Embryonic facial prominence (tissue), 1 donor: ENCODE results near the gene KCNN3.

Experiments
- DNase-seq: peaks from one replicate; pipeline ENCODE4 v3.0.0-alpha.2; 2016; ENCODE audit errors: extremely low spot score

KCNN3 gene

DNA sequence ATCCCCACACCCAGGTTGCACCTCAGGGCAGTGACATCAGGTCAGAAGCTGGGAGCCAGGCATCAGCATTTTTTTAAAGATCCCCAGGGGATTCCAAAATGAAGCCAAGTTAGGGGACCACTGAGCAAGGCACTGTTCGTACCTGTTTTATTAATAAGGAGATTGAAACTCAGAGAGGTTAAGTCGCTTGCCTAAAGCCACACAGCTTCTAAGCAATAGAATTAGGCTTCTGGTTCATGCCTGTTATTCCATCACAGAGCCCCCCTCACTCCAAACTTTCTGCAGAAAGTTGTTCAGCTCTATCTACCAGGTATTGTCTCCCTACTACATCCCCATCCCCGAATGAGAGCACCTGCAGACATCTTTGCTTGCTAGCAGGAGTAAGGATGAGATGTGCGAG is 28.7 kb downstream of the KCNN3 start:
- no peak for DNase-seq

DNA sequence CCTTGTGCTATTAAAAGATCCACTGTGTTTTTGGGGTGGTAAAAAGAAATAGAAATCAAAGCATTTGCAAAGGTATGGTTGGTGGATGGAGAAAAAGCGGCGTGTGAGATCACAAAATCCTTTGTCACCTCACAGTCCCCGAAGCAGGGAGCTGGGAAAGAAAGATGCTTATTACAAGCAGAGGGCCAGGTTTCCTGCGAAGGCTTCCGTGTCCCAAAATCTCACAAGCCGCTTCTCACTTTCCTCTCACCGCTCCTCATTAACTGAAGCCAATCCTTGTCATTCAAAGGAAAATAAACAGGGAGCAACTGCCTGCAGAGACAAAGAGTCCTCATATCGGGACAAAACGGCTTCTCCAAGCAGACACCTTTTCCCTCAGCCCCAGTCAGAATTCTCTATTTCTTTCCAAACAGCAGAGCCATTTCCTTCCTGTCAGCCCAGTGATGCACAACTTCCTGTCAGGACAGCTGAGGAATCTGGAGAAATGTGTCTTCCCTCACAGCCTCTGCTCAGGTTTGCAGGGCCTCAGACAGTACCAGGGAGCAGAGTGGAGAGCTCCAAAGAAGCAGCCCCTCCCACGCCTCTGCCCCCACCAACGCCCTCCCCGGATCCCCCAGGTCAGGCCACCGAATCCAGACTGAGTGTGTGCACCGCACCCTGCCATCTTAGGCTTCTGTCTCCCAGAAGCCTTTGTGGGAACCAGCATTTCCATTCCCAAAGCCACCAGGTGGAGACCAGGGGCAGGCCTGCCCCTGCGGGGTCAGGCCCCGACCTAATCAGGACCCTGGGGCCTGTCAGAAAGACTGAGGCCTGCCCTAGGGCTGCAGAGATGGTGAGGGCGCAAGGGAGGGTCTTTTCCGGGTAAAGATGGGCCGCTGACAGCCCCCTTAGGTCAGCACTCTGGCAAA is 29.6 kb downstream of the KCNN3 start:
- no peak for DNase-seq

DNA sequence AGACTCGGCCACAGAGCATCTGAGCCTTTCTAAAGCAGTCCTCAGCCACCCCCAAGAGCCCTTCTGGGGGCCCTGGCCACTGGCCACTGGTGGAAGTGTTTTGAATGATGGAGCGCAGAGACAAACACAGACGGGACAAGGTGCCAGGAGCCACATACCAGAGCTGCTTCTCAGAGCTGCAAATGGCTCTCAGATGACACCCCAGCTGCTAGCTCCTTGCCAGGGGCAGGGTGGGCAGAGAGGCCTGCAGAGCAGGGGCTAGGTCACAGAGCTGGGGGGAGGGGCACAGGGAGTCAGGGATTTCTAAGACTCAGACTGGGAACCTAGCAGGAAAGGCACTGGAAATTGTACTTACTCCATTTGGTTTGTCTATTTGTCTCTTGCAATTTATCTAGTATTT is 30.4 kb downstream of the KCNN3 start:
- no peak for DNase-seq

DNA sequence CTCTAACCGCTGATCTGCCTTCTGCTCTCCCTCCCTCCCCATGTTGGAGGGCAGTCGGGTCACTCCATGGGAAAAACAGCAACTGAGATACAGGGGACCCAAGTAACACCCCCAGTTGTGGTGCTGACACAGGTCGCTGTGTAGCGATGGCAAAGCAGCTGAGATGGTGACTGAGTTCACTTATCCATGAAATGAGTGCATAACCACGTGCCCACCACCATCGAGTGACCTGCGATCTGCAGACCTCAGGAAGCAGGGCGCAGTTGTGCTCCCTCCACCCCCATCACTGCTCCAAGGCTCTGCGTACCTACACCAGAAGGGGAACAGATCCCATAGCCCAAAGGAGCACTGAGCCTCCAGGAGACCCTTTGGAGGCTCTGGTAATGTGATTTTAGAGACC is 31.1 kb downstream of the KCNN3 start:
- DNase-seq: no peak

DNA sequence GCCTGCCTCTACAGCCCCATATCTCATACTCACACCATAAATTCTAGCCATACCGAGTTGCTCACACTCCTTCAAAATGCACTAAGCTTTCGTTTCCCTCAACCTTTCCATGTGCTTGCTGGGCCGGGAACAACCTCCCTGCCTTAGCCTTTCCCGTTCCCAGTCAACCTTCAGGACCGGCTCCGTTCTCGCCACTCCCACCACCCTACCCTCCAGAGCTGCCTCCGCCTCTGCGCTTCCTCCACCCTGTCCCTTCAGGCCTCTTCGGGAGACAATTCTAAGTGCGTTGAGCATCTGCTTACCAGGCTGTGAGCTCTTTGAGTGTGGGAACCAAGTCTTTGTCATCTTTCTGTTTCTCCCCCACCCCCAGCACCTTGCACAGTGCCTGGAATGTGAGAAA is 31.6 kb downstream of the KCNN3 start:
- no peak for DNase-seq

DNA sequence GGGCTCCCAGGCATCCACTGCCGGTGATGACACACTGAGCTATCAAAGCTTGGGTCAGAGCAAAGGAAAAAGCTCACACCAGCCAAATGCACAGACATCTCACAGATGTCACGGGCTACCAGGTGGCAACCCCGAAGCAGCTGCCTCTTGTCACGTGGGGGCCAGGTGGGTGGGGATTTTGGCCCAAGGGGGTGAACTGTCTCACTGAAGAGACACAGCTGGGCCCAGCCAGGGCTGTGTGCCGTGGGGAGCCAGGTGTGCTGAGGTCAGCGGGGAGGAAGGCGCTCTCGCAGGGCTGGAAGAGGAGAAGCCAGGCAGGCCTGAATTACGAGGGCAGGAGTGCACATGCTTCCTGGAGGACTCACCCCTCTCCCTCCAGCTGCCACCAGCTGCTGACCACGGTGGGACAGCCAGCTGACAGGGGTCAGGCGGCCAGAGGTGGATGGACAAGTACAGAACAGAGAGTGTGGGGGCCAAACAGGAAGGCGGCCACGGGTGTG is 32.4 kb downstream of the KCNN3 start:
- no peak for DNase-seq

DNA sequence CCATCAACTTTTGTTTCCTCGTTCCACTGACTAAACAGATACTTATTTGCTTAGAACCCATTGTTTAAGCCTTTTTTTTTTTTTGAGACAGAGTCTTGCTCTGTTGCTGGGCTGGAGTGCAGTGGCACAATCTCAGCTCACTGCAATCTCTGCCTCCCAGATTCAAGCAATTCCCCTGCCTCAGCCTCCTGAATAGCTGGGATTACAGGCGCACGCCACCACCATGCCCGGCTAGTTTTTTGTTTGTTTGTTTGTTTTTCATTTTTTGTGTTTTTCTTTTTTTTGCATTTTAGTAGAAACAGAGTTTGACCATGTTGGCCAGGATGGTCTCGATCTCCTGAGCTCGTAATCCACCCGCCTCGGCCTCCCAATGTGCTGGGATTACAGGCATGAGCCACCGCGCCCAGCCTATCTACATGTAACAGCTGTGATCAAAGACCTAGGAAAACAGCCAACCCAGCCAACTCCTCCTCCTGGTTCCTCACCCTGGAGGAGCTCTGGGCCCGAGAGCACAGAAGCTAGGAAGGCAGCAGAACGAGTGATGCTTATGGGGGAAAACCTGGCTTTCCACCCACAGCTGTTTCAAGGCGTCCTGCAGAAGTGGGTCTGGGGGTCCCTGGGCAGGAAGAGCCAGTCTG is 32.9 kb downstream of the KCNN3 start:
- no peak for DNase-seq

DNA sequence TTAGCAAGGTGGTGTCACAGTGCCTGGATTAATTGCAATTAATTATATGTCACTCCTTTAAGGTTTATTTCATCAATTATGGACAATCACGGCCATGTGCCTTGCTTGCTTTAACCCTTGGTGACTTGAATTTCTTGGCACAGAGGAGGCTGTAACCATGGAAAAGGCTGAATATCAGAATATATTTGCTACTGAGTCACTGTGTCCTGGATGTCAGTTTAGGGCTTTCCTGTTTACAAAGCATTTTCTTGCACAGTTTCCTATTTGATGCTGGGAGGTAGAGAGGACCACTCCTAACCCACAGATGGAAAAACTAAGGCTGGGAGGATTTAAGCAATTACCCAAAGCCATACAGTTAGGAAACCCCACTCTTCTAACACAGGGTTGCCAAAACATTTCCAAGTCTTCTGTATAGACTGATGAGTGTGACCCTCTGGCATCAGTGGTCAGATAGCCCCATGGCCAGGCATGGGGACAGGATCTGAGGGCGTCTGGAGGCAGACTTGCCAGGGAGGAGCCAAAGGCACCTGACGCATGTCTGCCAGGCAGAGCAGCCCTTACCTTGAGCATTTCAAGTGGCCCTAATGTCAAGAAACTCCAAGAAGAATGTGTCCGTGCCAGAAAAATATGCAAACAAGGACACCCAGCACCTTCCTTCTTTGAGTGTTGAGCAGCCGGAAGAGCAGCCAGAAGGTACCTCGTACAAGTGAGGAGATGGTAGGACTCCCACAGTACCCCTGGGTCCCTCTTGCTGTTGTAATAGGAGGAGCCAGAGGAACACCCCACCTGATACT is 34.4 kb downstream of the KCNN3 start:
- no peak for DNase-seq

DNA sequence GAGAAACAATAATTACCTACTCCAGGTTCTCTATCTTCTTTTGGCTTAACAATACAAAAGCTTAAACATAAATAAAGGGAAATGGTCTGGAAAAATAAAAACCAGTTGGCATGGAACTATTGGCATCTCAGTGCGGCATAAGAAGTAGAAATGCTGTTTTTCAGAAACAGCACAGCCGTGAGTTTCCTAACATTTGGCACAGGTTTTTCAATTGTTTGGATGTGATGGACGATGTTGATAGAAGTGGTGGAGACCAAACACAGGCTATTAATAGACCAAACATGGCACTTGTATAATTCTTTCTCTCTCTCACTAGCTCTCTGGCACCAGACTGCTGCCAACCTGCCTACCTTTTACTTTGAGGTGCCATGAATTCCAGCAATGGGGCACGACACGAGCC is 36.2 kb downstream of the KCNN3 start:
- no peak for DNase-seq

DNA sequence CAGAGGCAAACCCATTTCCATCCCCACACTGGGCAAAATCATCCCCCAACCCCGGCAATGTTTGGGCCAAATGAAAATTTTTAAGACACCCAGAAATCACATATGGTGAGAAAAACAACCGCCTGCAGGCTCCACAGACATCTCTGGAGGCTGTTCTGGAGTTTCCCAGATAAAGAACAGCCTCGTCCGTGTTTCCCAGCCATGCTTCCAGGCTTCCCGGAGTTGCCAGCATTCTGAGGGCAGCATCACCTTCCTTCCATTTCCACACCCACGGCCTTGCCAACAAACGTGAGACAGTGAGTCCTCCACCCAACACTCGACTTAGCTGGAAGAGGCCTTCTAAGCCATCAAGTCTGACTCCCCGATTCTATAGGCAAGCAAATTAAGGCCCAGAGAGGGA is 36.9 kb downstream of the KCNN3 start:
- DNase-seq: no peak

DNA sequence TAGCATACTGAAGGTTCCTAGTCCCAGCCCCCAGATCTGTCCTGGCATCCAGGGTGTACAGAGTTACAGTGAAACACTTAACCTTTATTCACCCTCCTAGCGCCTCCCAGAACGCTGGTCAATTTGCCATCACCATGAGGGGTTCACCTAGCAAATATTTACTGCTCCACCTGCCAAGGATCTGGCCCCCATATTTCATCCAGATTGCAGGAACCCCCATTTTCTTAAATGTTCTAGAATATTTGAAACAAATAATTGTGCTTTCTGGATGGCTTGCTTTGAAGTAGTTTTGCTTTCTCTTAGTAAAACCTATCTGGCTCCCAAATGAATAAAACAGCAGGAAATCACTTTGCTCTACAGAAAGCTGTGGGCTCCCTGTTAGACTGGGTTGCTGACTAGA is 37.7 kb downstream of the KCNN3 start:
- no peak for DNase-seq

DNA sequence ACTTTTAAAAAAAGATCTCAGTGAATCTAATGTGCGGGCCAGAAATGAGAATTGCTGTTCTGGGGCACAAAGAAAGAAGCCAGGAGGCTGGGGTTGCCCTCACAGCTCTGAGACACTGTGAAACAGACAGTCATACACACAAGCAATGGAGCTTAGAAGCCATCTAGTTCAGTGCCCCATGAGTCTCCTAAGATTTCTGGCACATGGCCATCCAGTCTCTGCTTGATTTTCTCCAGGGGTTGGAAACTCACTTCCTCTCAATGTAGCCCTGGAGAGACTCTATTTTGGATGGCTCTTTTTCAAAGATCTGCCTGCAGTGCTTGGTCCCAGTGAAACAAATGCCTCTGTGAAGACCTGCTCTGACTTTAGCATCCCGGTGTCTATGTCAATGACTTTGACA is 38.6 kb downstream of the KCNN3 start:
- no peak for DNase-seq

DNA sequence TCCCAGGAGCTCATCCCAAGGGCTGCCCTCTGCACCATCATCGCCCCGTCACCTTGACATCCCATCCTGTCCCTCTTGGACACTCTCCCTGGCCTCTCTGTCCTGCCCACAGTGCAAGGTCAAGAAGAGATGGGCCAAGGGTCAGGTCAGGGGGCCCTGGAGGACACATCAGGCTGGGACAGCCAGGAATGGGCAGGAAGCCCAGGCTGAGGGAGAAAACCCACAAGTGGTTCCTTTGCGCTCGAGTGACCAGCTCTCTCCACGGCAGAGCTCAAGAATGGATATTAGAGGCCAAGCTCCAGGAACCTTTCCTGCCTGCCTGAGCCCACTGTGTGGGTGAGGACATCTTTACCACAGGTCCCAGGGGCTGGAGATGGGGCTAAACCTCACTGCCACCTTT is 41.0 kb downstream of the KCNN3 start:
- no peak for DNase-seq

DNA sequence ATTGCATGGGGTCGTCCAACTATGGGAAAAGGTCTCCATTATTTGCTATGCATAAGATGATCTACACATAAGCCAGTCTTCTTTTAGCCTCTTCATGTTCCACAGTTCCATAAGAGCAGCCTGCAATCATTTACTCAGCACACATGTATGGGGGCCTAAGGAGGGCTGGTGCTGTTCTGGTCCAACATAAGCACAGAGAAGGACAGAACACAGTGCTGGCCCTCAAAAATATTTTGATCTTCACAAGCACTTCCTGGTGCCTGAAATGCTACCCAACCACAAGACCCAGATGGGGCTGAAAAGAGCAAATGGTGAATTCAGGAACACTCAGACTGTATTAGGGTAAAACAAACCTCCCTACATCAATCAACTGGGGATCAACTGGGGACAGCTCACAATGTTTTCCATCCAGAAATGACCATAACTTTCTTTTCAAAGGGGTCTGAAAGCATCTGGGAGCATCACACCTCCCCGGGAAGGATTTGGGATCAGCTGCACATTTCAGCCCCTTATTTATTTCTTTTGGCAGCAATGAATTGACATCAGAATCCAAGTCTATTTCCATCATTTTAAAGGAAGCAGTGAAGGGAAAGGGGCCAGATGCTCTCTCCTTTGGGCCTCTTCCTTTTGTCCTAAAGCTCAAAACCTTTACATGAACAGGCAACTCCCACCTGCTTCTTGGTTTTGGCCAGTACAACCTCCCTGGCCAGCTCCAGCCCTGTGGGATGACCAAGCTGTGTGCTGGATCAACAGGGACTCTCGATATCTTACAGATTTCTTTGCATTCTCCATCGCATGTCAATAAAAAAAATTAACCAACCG is 45.7 kb downstream of the KCNN3 start:
- no peak for DNase-seq

DNA sequence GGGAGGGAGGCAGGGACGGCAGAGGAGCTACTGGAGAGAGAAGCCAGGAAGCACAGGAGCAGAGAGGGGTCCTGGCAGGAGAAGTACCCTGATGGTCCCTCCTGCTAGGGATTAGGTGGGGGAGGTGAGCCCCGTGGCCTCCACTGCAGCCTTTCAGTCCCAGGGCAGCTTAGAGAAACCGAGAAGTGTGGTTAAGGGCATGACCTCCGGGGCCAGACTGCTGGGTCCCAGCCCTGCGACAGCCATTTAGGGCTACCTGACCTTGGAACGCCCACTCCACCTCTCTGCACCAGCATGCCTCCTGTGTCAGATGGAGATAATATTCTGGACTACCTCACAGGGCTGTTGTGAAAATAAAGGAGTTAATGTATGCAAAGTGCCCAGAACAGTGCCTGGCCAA is 47.4 kb downstream of the KCNN3 start:
- DNase-seq: no peak

DNA sequence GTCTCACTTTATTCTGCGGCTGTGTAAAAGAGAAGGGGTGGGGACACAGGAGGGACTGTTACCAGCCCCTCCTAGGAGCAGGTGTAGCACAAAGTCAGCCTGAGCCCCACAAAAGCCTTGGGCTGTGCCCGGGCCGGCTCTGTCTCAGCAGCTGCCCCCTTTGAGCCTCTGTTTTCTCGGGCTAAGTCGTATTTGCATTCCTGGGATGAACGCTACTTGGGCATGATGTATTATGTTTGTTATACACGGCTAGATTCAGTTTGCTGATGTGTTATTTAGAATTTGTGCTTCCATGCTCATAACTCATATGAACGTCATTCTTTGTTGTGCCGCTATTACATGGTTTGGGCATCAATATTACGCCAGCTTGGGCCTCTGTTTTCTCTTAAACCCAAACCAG is 47.8 kb downstream of the KCNN3 start:
- DNase-seq: no peak

DNA sequence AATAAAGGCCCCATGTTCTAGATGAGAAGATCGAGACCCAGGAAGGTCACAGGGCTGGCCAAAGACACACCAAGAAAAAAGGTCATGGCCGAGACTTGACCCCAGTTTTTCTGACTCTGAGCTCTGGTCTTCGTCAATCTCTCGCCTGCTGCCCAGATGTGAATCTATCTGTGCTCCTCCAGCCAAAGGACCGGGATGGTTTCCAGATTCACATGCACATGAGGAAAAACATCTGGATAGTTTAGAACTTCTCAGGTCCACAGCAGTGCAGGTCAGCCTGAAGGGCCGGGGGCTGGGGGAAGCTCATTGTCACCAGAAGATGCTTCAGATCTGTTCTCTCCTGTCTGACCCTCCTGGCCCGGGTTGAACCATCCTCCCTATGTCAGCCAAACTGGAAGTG is 49.0 kb downstream of the KCNN3 start:
- DNase-seq: no peak

DNA sequence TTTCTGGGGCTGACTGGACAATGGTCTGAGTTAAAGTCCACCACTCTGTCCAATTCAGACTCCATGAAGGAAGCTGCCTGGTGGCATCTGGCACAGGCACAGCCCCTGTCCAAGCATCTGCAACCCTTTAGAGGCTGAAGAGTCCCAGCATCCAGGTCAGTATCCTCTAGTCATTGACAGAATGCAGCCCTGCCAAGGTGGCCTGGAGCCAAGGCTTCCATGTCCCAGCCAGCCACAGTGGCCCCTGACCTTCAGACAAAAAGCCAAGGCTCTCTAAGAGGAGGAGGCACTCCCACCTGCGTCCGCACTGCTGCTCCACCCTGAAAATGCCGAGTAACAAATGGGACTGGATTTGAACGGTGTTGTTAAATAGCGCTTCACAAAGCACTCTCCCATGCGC is 49.4 kb downstream of the KCNN3 start:
- DNase-seq: no peak

DNA sequence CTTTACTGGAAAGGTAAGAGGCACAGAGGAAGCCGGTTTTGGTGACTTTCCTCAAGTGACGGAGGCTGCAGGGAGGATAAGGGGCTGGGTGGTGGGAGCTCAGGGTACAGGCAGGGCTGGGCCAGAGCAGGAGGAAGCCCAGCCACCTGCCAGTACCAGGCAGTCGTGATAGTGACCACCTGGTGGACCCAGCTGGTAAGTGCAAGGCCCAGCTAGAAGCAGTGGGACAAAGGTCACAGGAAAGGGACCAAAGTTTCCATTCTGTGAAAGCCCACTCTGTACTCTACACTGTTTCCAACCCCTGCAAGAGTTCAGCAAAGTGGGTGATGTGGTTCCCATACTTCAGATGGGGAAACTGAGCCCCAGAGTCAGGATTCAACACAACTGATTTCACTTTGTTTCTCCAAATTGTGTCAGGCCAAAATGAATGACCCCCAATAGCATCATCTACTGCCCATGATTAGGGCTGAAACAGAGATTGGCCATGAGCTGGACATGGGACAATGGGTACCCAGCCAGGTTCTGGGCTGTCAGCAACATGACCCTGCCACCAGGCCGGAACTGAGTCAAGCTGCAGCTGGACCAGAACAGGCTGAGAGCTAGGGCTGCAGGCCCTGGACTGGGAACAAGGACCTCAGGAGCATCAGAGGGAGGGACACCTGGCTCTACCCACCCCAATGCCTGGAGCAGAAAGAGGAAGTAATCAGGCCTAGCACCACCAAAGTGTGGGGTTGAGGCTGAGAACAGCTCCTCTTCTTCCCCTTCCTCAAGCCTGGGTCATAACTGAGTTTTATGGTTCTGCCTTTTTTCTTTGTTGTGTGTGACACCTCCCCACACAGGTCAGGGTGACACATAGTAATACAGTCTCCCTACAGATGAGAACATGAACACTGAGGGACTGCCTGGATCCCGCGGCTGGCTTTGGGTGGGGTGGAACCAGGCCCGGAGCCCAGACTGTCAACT is 50.2 kb downstream of the KCNN3 start:
- no peak for DNase-seq

DNA sequence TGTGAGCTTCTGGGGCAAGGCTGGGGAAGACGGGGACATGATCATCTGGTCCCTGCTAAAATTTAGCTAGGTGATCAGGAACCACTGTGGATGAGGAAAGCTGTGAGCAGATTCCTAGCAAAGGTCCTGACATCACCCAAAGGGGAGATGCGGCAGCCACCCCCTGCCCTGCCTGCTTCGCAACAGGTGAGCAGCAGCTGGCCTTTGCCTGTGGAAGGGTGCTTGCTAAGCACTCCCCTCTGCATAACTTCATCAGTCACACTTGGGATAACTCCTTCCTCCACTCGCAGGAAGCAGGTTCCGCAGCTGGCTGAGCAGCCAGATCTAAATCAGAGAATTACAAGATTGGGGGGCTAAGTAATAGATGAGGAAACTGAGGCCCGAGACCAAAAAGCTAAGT is 51.2 kb downstream of the KCNN3 start:
- DNase-seq: no peak
